IMR-90 (cell line): ENCODE results near the gene KCNAB1. TPM values are rescaled to one million over a fixed set of nuclear protein-coding genes. Genes with fewer than 3 reads are reported as not detected.

Experiments used
- ATAC-seq: fragments of 200-7000 bp; cut with Tn5 transposase; 2 replicates; pipeline ENCODE4 v1.9.1; 2020; ENCODE audit warnings: low read depth, mild to moderate bottlenecking, moderate library complexity
- BruUV-seq: library from RNA; stranded (reverse); fragments of 400-500 nt; replicated peaks from 2 replicates; lab custom pipeline; 2021; lab: Mats Ljungman, UMichigan
- CTCF ChIA-PET: fragments of 300-600 bp; formaldehyde crosslinking; extraction: SDS; loops from one replicate; lab custom pipeline; 2021; ENCODE audit warnings: antibody characterized with exemption; lab: Yijun Ruan, JAX
- POLR2A ChIA-PET: fragments of 300-600 bp; sonication (Branson Sonifier 250); formaldehyde crosslinking; loops from one replicate; lab custom pipeline; 2022; ENCODE audit warnings: antibody characterized with exemption; ENCODE audit not compliant: unreplicated experiment; lab: Charles Lee
- DNase-seq: peaks from one replicate; pipeline ENCODE4 v3.0.0; 2013
- H2AFZ ChIP-seq: replicated peaks from 2 replicates; pipeline ENCODE3; 2013; ENCODE audit warnings: low read length, mild to moderate bottlenecking; ENCODE audit not compliant: poor library complexity
- H2AK5ac ChIP-seq: 2 replicates; pipeline ENCODE4 v1.6.1; 2013; ENCODE audit warnings: low read depth, low read length, inconsistent platforms
- H2AK9ac ChIP-seq: replicated peaks from 2 replicates; pipeline ENCODE3; 2013; ENCODE audit warnings: mild to moderate bottlenecking, low read depth, low read length, moderate library complexity; ENCODE audit not compliant: poor library complexity
- H2BK120ac ChIP-seq: 2 replicates; pipeline ENCODE4 v1.6.1; 2013; ENCODE audit warnings: low read depth, low read length, inconsistent platforms
- H2BK15ac ChIP-seq: 3 replicates; pipeline ENCODE4 v1.6.1; 2013; ENCODE audit warnings: low read depth, low read length, inconsistent platforms
- H2BK20ac ChIP-seq: 2 replicates; pipeline ENCODE4 v1.6.1; 2013; ENCODE audit warnings: low read depth, mild to moderate bottlenecking, inconsistent platforms, low read length, moderate library complexity
- H2BK5ac ChIP-seq: 2 replicates; pipeline ENCODE4 v1.6.1; 2013; ENCODE audit warnings: mild to moderate bottlenecking, low read depth, low read length, inconsistent platforms; ENCODE audit not compliant: poor library complexity, severe bottlenecking
- H3K14ac ChIP-seq: replicated peaks from 2 replicates; pipeline ENCODE4 v1.6.1; 2013; ENCODE audit warnings: low read depth, low read length, inconsistent platforms
- H3K18ac ChIP-seq: 2 replicates; pipeline ENCODE4 v1.6.1; 2013; ENCODE audit warnings: low read depth, low read length, control low read depth
- H3K23ac ChIP-seq: 2 replicates; pipeline ENCODE4 v1.6.1; 2013; ENCODE audit warnings: low read depth, low read length, inconsistent platforms
- H3K27ac ChIP-seq: 2 replicates; pipeline ENCODE4 v1.5.1; 2013; ENCODE audit warnings: mild to moderate bottlenecking, control low read depth, low read length; ENCODE audit not compliant: insufficient read depth
- H3K27me3 ChIP-seq: 2 replicates; pipeline ENCODE4 v1.6.1; 2013; ENCODE audit warnings: low read length; ENCODE audit not compliant: control insufficient read depth, insufficient read depth
- H3K36me3 ChIP-seq: 2 replicates; pipeline ENCODE4 v1.6.1; 2013; ENCODE audit warnings: low read length, mixed read lengths; ENCODE audit not compliant: control insufficient read depth, insufficient read depth
- H3K4ac ChIP-seq: 2 replicates; pipeline ENCODE4 v1.6.1; 2013; ENCODE audit warnings: low read depth, low read length, inconsistent platforms
- H3K4me1 ChIP-seq: 2 replicates; pipeline ENCODE4 v1.6.1; 2013; ENCODE audit warnings: low read length, mixed read lengths; ENCODE audit not compliant: control insufficient read depth, insufficient read depth
- H3K4me2 ChIP-seq: 2 replicates; pipeline ENCODE4 v1.6.1; 2013; ENCODE audit warnings: low read depth, mild to moderate bottlenecking, control low read depth, low read length, moderate library complexity
- H3K4me3 ChIP-seq: 2 replicates; pipeline ENCODE4 v1.5.1; 2013; ENCODE audit warnings: low read depth, mild to moderate bottlenecking, control low read depth, low read length, moderate library complexity; ENCODE audit not compliant: insufficient read depth
- H3K56ac ChIP-seq: 2 replicates; pipeline ENCODE4 v1.6.1; 2013; ENCODE audit warnings: low read length, inconsistent platforms; ENCODE audit not compliant: insufficient read depth; ENCODE audit errors: extremely low read depth
- H3K79me1 ChIP-seq, 2 experiments: 2 replicates each; pipeline ENCODE4 v1.6.1; 2013; ENCODE audit warnings: low read length in 2 of 2, inconsistent platforms in 1 of 2, low read depth in 1 of 2
- H3K9ac ChIP-seq: 2 replicates; pipeline ENCODE4 v1.6.1; 2013; ENCODE audit warnings: low read depth, low read length, control low read depth
- H3K9me1 ChIP-seq: 2 replicates; pipeline ENCODE4 v1.6.1; 2013; ENCODE audit warnings: low read length, inconsistent platforms; ENCODE audit not compliant: insufficient read depth
- H3K9me3 ChIP-seq: 2 replicates; pipeline ENCODE4 v1.6.1; 2013; ENCODE audit warnings: low read length; ENCODE audit not compliant: control insufficient read depth, insufficient read depth
- H4K20me1 ChIP-seq: 2 replicates; pipeline ENCODE4 v1.6.1; 2013; ENCODE audit warnings: low read length, inconsistent platforms; ENCODE audit not compliant: insufficient read depth
- H4K5ac ChIP-seq: 2 replicates; pipeline ENCODE4 v1.6.1; 2013; ENCODE audit warnings: mild to moderate bottlenecking, low read depth, low read length, control low read depth
- H4K8ac ChIP-seq, 2 experiments: 2 replicates each; pipeline ENCODE4 v1.6.1; 2013; ENCODE audit warnings: low read depth in 2 of 2, low read length in 2 of 2, control low read depth in 1 of 2, inconsistent platforms in 1 of 2
- H4K91ac ChIP-seq: 2 replicates; pipeline ENCODE4 v1.6.1; 2013; ENCODE audit warnings: low read depth, low read length, inconsistent platforms; ENCODE audit not compliant: insufficient read depth
- BHLHE40 ChIP-seq: fragments of 150-350 bp; IDR thresholded peaks from 2 replicates; pipeline ENCODE4 v1.6.1; 2016; ENCODE audit warnings: mild to moderate bottlenecking, low read depth, low read length
- CEBPB ChIP-seq: IDR thresholded peaks from 2 replicates; pipeline ENCODE4 v1.6.1; 2012; ENCODE audit warnings: low read depth, low read length, improper control_type of control experiment
- CHD1 ChIP-seq: IDR thresholded peaks from 2 replicates; pipeline ENCODE4 v1.6.1; 2012; ENCODE audit warnings: low read depth, low read length, improper control_type of control experiment
- FOS ChIP-seq: fragments of 150-350 bp; IDR thresholded peaks from 2 replicates; pipeline ENCODE4 v1.6.1; 2016; ENCODE audit warnings: low read depth, low read length
- MAFK ChIP-seq: IDR thresholded peaks from 2 replicates; pipeline ENCODE4 v1.6.1; 2012; ENCODE audit warnings: low read depth, low read length, improper control_type of control experiment
- MAZ ChIP-seq: IDR thresholded peaks from 2 replicates; pipeline ENCODE4 v1.6.1; 2012; ENCODE audit warnings: low read depth, mild to moderate bottlenecking, low read length, improper control_type of control experiment, moderate library complexity, borderline replicate concordance
- NFE2L2 ChIP-seq: fragments of 150-350 bp; IDR thresholded peaks from 2 replicates; pipeline ENCODE4 v1.6.1; 2016; ENCODE audit warnings: low read depth, mild to moderate bottlenecking, low read length
- POLR2A ChIP-seq: IDR thresholded peaks from 2 replicates; pipeline ENCODE4 v1.6.1; 2012; ENCODE audit warnings: mild to moderate bottlenecking, low read depth, low read length
- RAD21 ChIP-seq: IDR thresholded peaks from 2 replicates; pipeline ENCODE4 v1.6.1; 2012; ENCODE audit warnings: low read length, improper control_type of control experiment
- RCOR1 ChIP-seq: IDR thresholded peaks from 2 replicates; pipeline ENCODE4 v1.6.1; 2012; ENCODE audit warnings: mild to moderate bottlenecking, low read length, improper control_type of control experiment; ENCODE audit not compliant: insufficient replicate concordance
- RFX5 ChIP-seq: IDR thresholded peaks from 2 replicates; pipeline ENCODE4 v1.8.0; 2012; ENCODE audit warnings: low read depth, mild to moderate bottlenecking, low read length, moderate library complexity
- SMC3 ChIP-seq: fragments of 150-350 bp; IDR thresholded peaks from 2 replicates; pipeline ENCODE4 v1.6.1; 2016; ENCODE audit warnings: low read depth, mild to moderate bottlenecking, antibody characterized with exemption, low read length, moderate library complexity
- WGBS, 2 experiments: methylation state at CpG; one replicate each; pipeline versions ENCODE4 v1.1.5 to v1.1.7; 2013; ENCODE audit warnings: missing lambda C conversion rate in 2 of 2; ENCODE audit not compliant: insufficient read length in 1 of 2; ENCODE audit errors: extremely low coverage in 2 of 2; 5-methylcytosine and 5-hydroxymethylcytosine counted together
- dilution Hi-C: fragments of 300-500 bp; cut with HindIII; formaldehyde crosslinking; loops from one replicate; pipeline ENCODE4 v1.14.3; 2018; ENCODE audit warnings: low sequenced_read_pairs; ENCODE audit not compliant: unreplicated experiment
- in situ Hi-C: fragments of 300-500 bp; cut with MboI; formaldehyde crosslinking; loops from 3 replicates; pipeline ENCODE4 v1.14.3; 2019; ENCODE audit warnings: low sequenced_read_pairs, inconsistent platforms, mixed read lengths
- intact Hi-C: fragments of 100-400 bp; cut with micrococcal nuclease; formaldehyde crosslinking; loops from 2 replicates; pipeline ENCODE4 v1.10.0; 2022
- polyA plus RNA-seq, 3 experiments: library from polyadenylated mRNA; depleted of rRNA; stranded (reverse); fragments of >200 nt; gene quantifications; 2 replicates each; pipeline ENCODE4 v1.2.3, GENCODE V29; 2012; ENCODE audit warnings: low replicate concordance in 1 of 3
- total RNA-seq: library from RNA; depleted of rRNA; stranded (reverse); fragments of >200 nt; gene quantifications from 2 replicates; pipeline ENCODE4 v1.2.3, GENCODE V29; 2012
- TF ChIP-seq, protein P1 (sequence below): fragments of 150-350 bp; IDR thresholded peaks from 2 replicates; pipeline ENCODE4 v1.6.1; 2017; ENCODE audit warnings: mild to moderate bottlenecking, antibody characterized with exemption, low read length, low read depth
- TF ChIP-seq, protein P2 (sequence below): fragments of 150-350 bp; IDR thresholded peaks from 2 replicates; pipeline ENCODE4 v1.6.1; 2016; ENCODE audit warnings: low read depth, mild to moderate bottlenecking, low read length, moderate library complexity, borderline replicate concordance
- TF ChIP-seq, protein P3 (sequence below): conservative IDR thresholded peaks from 2 replicates; pipeline ENCODE4 v1.5.1; 2012; ENCODE audit warnings: mild to moderate bottlenecking, low read depth, low read length, improper control_type of control experiment

Gene KCNAB1
- total and polyA plus RNA-seq, 2 of the 4 experiments (the other 2 are of a cell fraction): under 0.01 to 0.07 TPM

DNA sequence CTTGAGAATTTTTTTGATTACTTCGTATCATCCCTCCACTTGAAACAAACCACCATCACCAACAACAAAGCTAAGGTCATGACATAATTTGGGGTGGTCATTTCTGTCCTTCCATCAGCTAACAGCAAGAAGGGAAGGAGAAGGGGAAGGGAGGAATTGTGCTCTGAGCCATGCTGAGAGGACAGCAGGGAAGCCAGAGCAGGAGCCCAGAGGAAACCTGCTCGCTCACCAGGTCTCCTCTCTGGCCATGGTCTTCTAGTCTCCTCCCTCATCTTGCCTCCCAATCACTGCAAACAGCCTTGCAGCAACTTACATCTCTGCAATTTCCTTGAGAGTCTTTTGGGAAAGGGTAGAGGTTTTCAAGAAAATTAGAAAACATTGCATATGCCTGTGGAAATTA is 237.9 kb downstream of the KCNAB1 start:
- no peak overlapping the region for H3K4me2 ChIP-seq
- H3K18ac ChIP-seq: no peak overlapping the region
- H3K23ac ChIP-seq: no peak overlapping the region
- no peak overlapping the region for H2BK5ac ChIP-seq
- H3K27ac ChIP-seq: no peak overlapping the region
- WGBS, 2 experiments: no CpG with 5 or more reads among the region's 2 CpGs
- H2AK9ac ChIP-seq: no peak overlapping the region
- ChIA-PET CTCF (no interaction called here), POLR2A (no interaction called here)
- no peak overlapping the region for H2BK20ac ChIP-seq
- H3K4me1 ChIP-seq: no peaks in the 10 kb centered on the region
- H3K14ac ChIP-seq: no peak overlapping the region
- peaks cover 3% of the 10 kb centered on the region for H3K27me3 ChIP-seq
- ATAC-seq (no peak), DNase-seq (no peak)
- no peak overlapping the region for H3K56ac ChIP-seq
- no TSS peak for BruUV-seq
- no peaks in the 10 kb centered on the region for H3K9me3 ChIP-seq
- no peak overlapping the region for H2AFZ ChIP-seq
- H3K9me1 ChIP-seq: no peaks in the 10 kb centered on the region
- no peaks in the 10 kb centered on the region for H4K20me1 ChIP-seq
- no peak overlapping the region for H4K91ac ChIP-seq
- no peak overlapping the region for H4K8ac ChIP-seq
- H2BK120ac ChIP-seq: no peak overlapping the region
- dilution Hi-C loops: no loop called here
- H4K5ac ChIP-seq: no peak overlapping the region
- no peak for TF ChIP-seq CHD1
- no peak for TF ChIP-seq MAFK
- TF ChIP-seq SMC3: no peak
- no peak for TF ChIP-seq RCOR1
- TF ChIP-seq, protein P1, sequence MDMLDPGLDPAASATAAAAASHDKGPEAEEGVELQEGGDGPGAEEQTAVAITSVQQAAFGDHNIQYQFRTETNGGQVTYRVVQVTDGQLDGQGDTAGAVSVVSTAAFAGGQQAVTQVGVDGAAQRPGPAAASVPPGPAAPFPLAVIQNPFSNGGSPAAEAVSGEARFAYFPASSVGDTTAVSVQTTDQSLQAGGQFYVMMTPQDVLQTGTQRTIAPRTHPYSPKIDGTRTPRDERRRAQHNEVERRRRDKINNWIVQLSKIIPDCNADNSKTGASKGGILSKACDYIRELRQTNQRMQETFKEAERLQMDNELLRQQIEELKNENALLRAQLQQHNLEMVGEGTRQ: no peak
- no peak for TF ChIP-seq NFE2L2
- TF ChIP-seq RAD21: no peak
- no peak for TF ChIP-seq BHLHE40
- no peak for TF ChIP-seq MAZ
- no peak for TF ChIP-seq FOS
- no peak for TF ChIP-seq POLR2A
- TF ChIP-seq, protein P2, sequence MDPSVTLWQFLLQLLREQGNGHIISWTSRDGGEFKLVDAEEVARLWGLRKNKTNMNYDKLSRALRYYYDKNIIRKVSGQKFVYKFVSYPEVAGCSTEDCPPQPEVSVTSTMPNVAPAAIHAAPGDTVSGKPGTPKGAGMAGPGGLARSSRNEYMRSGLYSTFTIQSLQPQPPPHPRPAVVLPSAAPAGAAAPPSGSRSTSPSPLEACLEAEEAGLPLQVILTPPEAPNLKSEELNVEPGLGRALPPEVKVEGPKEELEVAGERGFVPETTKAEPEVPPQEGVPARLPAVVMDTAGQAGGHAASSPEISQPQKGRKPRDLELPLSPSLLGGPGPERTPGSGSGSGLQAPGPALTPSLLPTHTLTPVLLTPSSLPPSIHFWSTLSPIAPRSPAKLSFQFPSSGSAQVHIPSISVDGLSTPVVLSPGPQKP: no peak
- TF ChIP-seq, protein P3, sequence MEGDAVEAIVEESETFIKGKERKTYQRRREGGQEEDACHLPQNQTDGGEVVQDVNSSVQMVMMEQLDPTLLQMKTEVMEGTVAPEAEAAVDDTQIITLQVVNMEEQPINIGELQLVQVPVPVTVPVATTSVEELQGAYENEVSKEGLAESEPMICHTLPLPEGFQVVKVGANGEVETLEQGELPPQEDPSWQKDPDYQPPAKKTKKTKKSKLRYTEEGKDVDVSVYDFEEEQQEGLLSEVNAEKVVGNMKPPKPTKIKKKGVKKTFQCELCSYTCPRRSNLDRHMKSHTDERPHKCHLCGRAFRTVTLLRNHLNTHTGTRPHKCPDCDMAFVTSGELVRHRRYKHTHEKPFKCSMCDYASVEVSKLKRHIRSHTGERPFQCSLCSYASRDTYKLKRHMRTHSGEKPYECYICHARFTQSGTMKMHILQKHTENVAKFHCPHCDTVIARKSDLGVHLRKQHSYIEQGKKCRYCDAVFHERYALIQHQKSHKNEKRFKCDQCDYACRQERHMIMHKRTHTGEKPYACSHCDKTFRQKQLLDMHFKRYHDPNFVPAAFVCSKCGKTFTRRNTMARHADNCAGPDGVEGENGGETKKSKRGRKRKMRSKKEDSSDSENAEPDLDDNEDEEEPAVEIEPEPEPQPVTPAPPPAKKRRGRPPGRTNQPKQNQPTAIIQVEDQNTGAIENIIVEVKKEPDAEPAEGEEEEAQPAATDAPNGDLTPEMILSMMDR: no peak
- TF ChIP-seq CEBPB: no peak
- no peak for TF ChIP-seq RFX5
- H3K36me3 ChIP-seq: no peaks in the 10 kb centered on the region
- no peak overlapping the region for H3K4me3 ChIP-seq
- H3K4ac ChIP-seq: no peak overlapping the region
- H2AK5ac ChIP-seq: no peak overlapping the region
- in situ Hi-C loops: no loop called here
- H2BK15ac ChIP-seq: no peak overlapping the region
- no peak overlapping the region for H3K9ac ChIP-seq
- intact Hi-C loops: no loop called here
- H3K79me1 ChIP-seq: no peaks in the 10 kb centered on the region
